H1 (cell line): Measurements from ENCODE around the gene ZNF214. TPM values are rescaled to one million over a fixed set of nuclear protein-coding genes. Genes with fewer than 3 reads are reported as not detected.

ENCODE experiments used
- CTCF ChIA-PET: fragments of 300-600 bp; sonication (Branson Sonifier 250); formaldehyde crosslinking; loops from one replicate; lab custom pipeline; 2021; ENCODE audit not compliant: partially characterized antibody; lab: Charles Lee
- POLR2A ChIA-PET: fragments of 300-600 bp; sonication (Branson Sonifier 250); formaldehyde crosslinking; loops from one replicate; lab custom pipeline; 2021; ENCODE audit warnings: inconsistent platforms; ENCODE audit not compliant: partially characterized antibody; lab: Charles Lee
- DNase-seq, 2 experiments: peaks; one replicate each; pipeline versions ENCODE4 v3.0.0 to v3.0.0-alpha.2; 2010 to 2022; ENCODE audit warnings: low spot score in 2 of 2, low read depth in 1 of 2, mixed read lengths in 1 of 2
- FAIRE-seq: peaks from 2 replicates; lab custom pipeline; 2011; peaks lifted over from hg19 to GRCh38; lab: Jason Lieb, UNC
- H2AFZ ChIP-seq: 2 replicates; pipeline ENCODE4 v1.8.1; 2012; ENCODE audit warnings: low read length, inconsistent platforms
- H2AK5ac ChIP-seq: 2 replicates; pipeline ENCODE4 v1.6.1; 2013; ENCODE audit warnings: low read depth, low read length
- H2BK120ac ChIP-seq: replicated peaks from 2 replicates; pipeline ENCODE3; 2013; ENCODE audit warnings: low read depth, low read length, inconsistent platforms
- H2BK12ac ChIP-seq: 2 replicates; pipeline ENCODE4 v1.6.1; 2013; ENCODE audit warnings: low read depth, low read length
- H2BK15ac ChIP-seq: 2 replicates; pipeline ENCODE4 v1.6.1; 2013; ENCODE audit warnings: low read length
- H2BK20ac ChIP-seq: 2 replicates; pipeline ENCODE4 v1.6.1; 2013; ENCODE audit warnings: low read length
- H2BK5ac ChIP-seq: 2 replicates; pipeline ENCODE4 v1.6.1; 2013; ENCODE audit warnings: low read depth, low read length
- H3K14ac ChIP-seq: 2 replicates; pipeline ENCODE4 v1.6.1; 2013; ENCODE audit warnings: inconsistent platforms; ENCODE audit not compliant: insufficient read length
- H3K18ac ChIP-seq: 2 replicates; pipeline ENCODE4 v1.6.1; 2013; ENCODE audit warnings: low read length; ENCODE audit errors: extremely low read depth
- H3K23ac ChIP-seq: 2 replicates; pipeline ENCODE4 v1.6.1; 2013; ENCODE audit warnings: inconsistent platforms; ENCODE audit not compliant: insufficient read length
- H3K23me2 ChIP-seq: 2 replicates; pipeline ENCODE4 v1.6.1; 2013; ENCODE audit warnings: low read depth, low read length
- H3K27ac ChIP-seq: 2 replicates; pipeline ENCODE4 v1.6.1; 2011; ENCODE audit warnings: low read depth, low read length, inconsistent platforms
- H3K27me3 ChIP-seq, 4 experiments: replicated peaks in 1 of 4; 1 replicate in 1 of 4; 2 replicates in 3 of 4; pipeline versions ENCODE4 v1.6.1 to v1.8.1; 2011 to 2013; ENCODE audit warnings: low read length in 3 of 4, mild to moderate bottlenecking in 3 of 4, inconsistent platforms in 2 of 4, mixed read lengths in 2 of 4, moderate library complexity in 1 of 4; ENCODE audit not compliant: control insufficient read depth in 3 of 4, insufficient read depth in 3 of 4; ENCODE audit errors: extremely low read depth in 1 of 4
- H3K36me3 ChIP-seq, 4 experiments: 2 replicates each; pipeline versions ENCODE4 v1.6.1 to v1.8.1; 2011 to 2013; ENCODE audit warnings: mild to moderate bottlenecking in 4 of 4, low read length in 3 of 4, moderate library complexity in 2 of 4, control low read depth in 1 of 4, inconsistent platforms in 1 of 4; ENCODE audit not compliant: insufficient read depth in 4 of 4, control insufficient read depth in 2 of 4
- H3K4ac ChIP-seq: replicated peaks from 2 replicates; pipeline ENCODE3; 2013; ENCODE audit warnings: low read length, low read depth, mixed read lengths, inconsistent platforms; ENCODE audit not compliant: insufficient read length
- H3K4me1 ChIP-seq, 4 experiments: replicated peaks in 1 of 4; 1 replicate in 1 of 4; 2 replicates in 3 of 4; pipeline versions ENCODE4 v1.6.1 to v1.8.1; 2011 to 2013; ENCODE audit warnings: low read length in 3 of 4, inconsistent platforms in 2 of 4, mixed read lengths in 1 of 4; ENCODE audit not compliant: insufficient read depth in 4 of 4, control insufficient read depth in 3 of 4
- H3K4me2 ChIP-seq, 2 experiments: 2 replicates each; pipeline versions ENCODE4 v1.6.1 to v1.8.1; 2011 to 2013; ENCODE audit warnings: low read depth in 2 of 2, low read length in 2 of 2, control low read depth in 1 of 2, inconsistent platforms in 1 of 2, mild to moderate bottlenecking in 1 of 2; ENCODE audit not compliant: insufficient read depth in 1 of 2
- H3K4me3 ChIP-seq, 4 experiments: fragments of 200-600, 300-600 bp in 1 of 4; sonication (generic), shearing (Covaris generic), sonication (Bioruptor Twin) in 1 of 4; 2 replicates each; pipeline versions ENCODE4 v1.5.1 to v1.8.1; 2011 to 2016; ENCODE audit warnings: low read length in 4 of 4, low read depth in 3 of 4, control low read depth in 2 of 4, inconsistent platforms in 2 of 4, mild to moderate bottlenecking in 2 of 4, mixed read lengths in 1 of 4, moderate library complexity in 1 of 4; ENCODE audit not compliant: insufficient read depth in 2 of 4; ENCODE audit errors: extremely low read depth in 1 of 4
- H3K56ac ChIP-seq: replicated peaks from 2 replicates; pipeline ENCODE3; 2013; ENCODE audit warnings: low read depth, mild to moderate bottlenecking, mixed read lengths, low read length, inconsistent platforms; ENCODE audit not compliant: insufficient read length
- H3K79me1 ChIP-seq: 2 replicates; pipeline ENCODE4 v1.6.1; 2013; ENCODE audit warnings: low read depth, low read length, control low read depth
- H3K79me2 ChIP-seq, 2 experiments: 2 replicates each; pipeline versions ENCODE4 v1.6.1 to v1.8.1; 2012 to 2013; ENCODE audit warnings: low read length in 2 of 2, mild to moderate bottlenecking in 2 of 2, inconsistent platforms in 1 of 2; ENCODE audit not compliant: insufficient read depth in 2 of 2, control insufficient read depth in 1 of 2
- H3K9ac ChIP-seq, 4 experiments: replicated peaks in 1 of 4; 1 replicate in 1 of 4; 2 replicates in 3 of 4; pipeline versions ENCODE4 v1.6.1 to v1.8.1; 2011 to 2013; ENCODE audit warnings: low read depth in 3 of 4, low read length in 3 of 4, control low read depth in 2 of 4, mild to moderate bottlenecking in 2 of 4, moderate library complexity in 2 of 4, inconsistent platforms in 1 of 4; ENCODE audit errors: extremely low read depth in 1 of 4
- H3K9me3 ChIP-seq, 2 experiments: 2 replicates each; pipeline versions ENCODE4 v1.6.1 to v1.8.1; 2012 to 2013; ENCODE audit warnings: mild to moderate bottlenecking in 2 of 2, moderate library complexity in 2 of 2, control low read depth in 1 of 2, inconsistent platforms in 1 of 2, low read depth in 1 of 2, low read length in 1 of 2, mixed read lengths in 1 of 2; ENCODE audit not compliant: insufficient read depth in 2 of 2
- H4K20me1 ChIP-seq, 2 experiments: replicated peaks in 1 of 2; 2 replicates each; pipeline versions ENCODE3 to v1.8.1; 2011 to 2013; ENCODE audit warnings: inconsistent platforms in 2 of 2, low read length in 2 of 2, mild to moderate bottlenecking in 1 of 2; ENCODE audit not compliant: insufficient read depth in 2 of 2, control insufficient read depth in 1 of 2
- H4K5ac ChIP-seq: 2 replicates; pipeline ENCODE4 v1.6.1; 2013; ENCODE audit warnings: low read length, low read depth, mixed read lengths, inconsistent platforms; ENCODE audit not compliant: insufficient read length
- H4K8ac ChIP-seq: 2 replicates; pipeline ENCODE4 v1.8.0; 2013; ENCODE audit warnings: mild to moderate bottlenecking, moderate library complexity, low read length, inconsistent platforms; ENCODE audit not compliant: insufficient read depth; ENCODE audit errors: extremely low read depth
- H4K91ac ChIP-seq: replicated peaks from 2 replicates; pipeline ENCODE3; 2013; ENCODE audit warnings: low read length, mixed read lengths, inconsistent platforms; ENCODE audit not compliant: insufficient read length
- CBX8 ChIP-seq: fragments of 300-800, 300-1000 bp; sonication (generic); IDR thresholded peaks from 2 replicates; pipeline ENCODE4 v1.7.1; 2016; ENCODE audit warnings: low read depth, low read length, borderline replicate concordance
- KDM5A ChIP-seq: fragments of 200-600 bp; IDR thresholded peaks from 2 replicates; pipeline ENCODE4 v1.7.1; 2012; ENCODE audit warnings: mild to moderate bottlenecking, low read length, inconsistent platforms, mixed read lengths
- SIN3A ChIP-seq, 2 experiments: IDR thresholded peaks in 1 of 2; conservative IDR thresholded peaks in 1 of 2; 2 replicates each; pipeline ENCODE4 v1.6.1; 2011 to 2012; ENCODE audit warnings: low read length in 2 of 2, improper control_type of control experiment in 1 of 2, low read depth in 1 of 2, mild to moderate bottlenecking in 1 of 2
- WGBS, 2 experiments: shearing (Covaris generic) in 1 of 2; methylation state at CpG; one replicate each; pipeline versions ENCODE4 v1.1.6 to v1.1.7; 2013 to 2015; ENCODE audit warnings: low lambda C conversion rate in 2 of 2, mixed read lengths in 2 of 2, inconsistent platforms in 1 of 2, low coverage in 1 of 2, missing lambda C conversion rate in 1 of 2; ENCODE audit not compliant: insufficient replicate concordance in 2 of 2, insufficient coverage in 1 of 2, insufficient read length in 1 of 2; ENCODE audit errors: extremely low coverage in 1 of 2, missing lambda C conversion rate in 1 of 2; 5-methylcytosine and 5-hydroxymethylcytosine counted together
- polyA plus RNA-seq, 7 experiments: library from polyadenylated mRNA; depleted of rRNA in 3 of 7; stranded (reverse) in 5 of 7; unstranded in 2 of 7; fragments of >200 nt in 5 of 7; fragments of 200-250 nt in 2 of 7; gene quantifications; 1 replicate in 5 of 7; 2 replicates in 1 of 7; 4 replicates in 1 of 7; pipeline versions ENCODE4 v1.2.1 to v1.2.3, GENCODE V29; 2011 to 2013; ENCODE audit warnings: missing spikeins in 2 of 7, mixed read lengths in 2 of 7
- total RNA-seq: library from RNA; stranded (reverse); fragmentation: NEBNext Ultra II Directional; extraction: Animal tissue kit (Norgen Biotek cat#: 25700); gene quantifications from 2 replicates; pipeline ENCODE4 v1.2.1, GENCODE V29; 2021

Gene ZNF214
- total and polyA plus RNA-seq, 2 of the 8 experiments (the other 6 are each of a cell fraction or from before 2014, with no cell fraction given): 0.80 to 3.2 TPM

DNA sequence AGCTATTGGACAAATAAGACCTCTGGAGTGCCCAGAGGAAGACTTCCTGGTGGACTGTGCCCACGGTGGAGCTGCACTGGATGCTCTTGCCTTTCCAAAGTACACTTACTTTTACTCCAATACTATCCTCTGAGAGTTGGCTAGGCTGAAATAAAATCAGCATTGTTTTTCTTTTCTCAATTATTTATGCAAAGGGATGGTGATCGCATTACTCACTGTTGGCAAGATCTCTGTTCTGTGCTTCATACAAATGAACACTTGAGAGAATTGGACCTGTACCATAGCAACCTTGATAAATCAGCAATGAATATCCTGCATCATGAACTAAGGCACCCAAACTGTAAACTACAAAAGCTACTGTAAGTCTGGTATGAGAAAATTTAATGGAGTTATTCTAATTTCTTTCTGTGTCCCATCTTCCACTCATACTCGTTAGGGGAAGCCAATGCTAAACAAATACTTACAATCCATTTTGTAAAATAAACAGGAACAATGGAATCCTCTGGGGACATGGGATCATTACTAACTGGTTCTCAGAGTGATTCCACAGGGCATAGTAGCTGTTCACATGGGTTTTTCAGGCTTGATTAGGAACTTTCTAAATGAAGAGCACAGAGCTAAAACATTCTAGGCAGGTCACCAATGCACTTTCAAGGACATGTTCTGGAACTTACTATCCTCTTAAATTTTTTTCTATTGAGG lies 26.5 kb upstream of the ZNF214 start:
- no peak overlapping the region for H3K4me2 ChIP-seq
- H3K9ac ChIP-seq: no peak overlapping the region
- no peaks in the 10 kb centered on the region for H3K4me1 ChIP-seq
- WGBS, 2 experiments: 81% methylated on average over 3 of the region's 3 CpGs; no CpG with 5 or more reads in 1 of the 2 experiments
- H2AK5ac ChIP-seq: no peak overlapping the region
- no peak overlapping the region for H3K18ac ChIP-seq
- H3K4me3 ChIP-seq: no peak overlapping the region
- H3K56ac ChIP-seq: no peak overlapping the region
- H4K5ac ChIP-seq: no peak overlapping the region
- no peaks in the 10 kb centered on the region for H3K9me3 ChIP-seq
- no peak overlapping the region for H2BK20ac ChIP-seq
- no peak overlapping the region for H2BK120ac ChIP-seq
- no peak overlapping the region for H3K4ac ChIP-seq
- H2BK5ac ChIP-seq: no peak overlapping the region
- no peaks in the 10 kb centered on the region for H3K36me3 ChIP-seq
- no peaks in the 10 kb centered on the region for H4K20me1 ChIP-seq
- no peaks in the 10 kb centered on the region for H3K79me1 ChIP-seq
- no peak overlapping the region for H4K8ac ChIP-seq
- no peaks in the 10 kb centered on the region for H3K79me2 ChIP-seq
- H3K23ac ChIP-seq: no peak overlapping the region
- POLR2A ChIA-PET: no interaction called here
- TF ChIP-seq SIN3A (conservative IDR thresholded peaks at IDR 0.05 in 1 of 2, IDR thresholded peaks at IDR 0.05 in 1 of 2; ENCODE audit: low read depth in 1 of 2, low read length in 2 of 2): no peak
- TF ChIP-seq CBX8: no peak
- TF ChIP-seq KDM5A: no peak
- FAIRE-seq (no peak), DNase-seq (no peak)
- no peak overlapping the region for H3K27ac ChIP-seq
- H2BK12ac ChIP-seq: no peak overlapping the region
- H3K23me2 ChIP-seq: no peaks in the 10 kb centered on the region
- no peak overlapping the region for H2AFZ ChIP-seq
- H3K14ac ChIP-seq: no peak overlapping the region
- no peak overlapping the region for H2BK15ac ChIP-seq
- CTCF ChIA-PET: no interaction called here
- H4K91ac ChIP-seq: no peak overlapping the region
- no peaks in the 10 kb centered on the region for H3K27me3 ChIP-seq
